Osteoblast (primary cell): Measurements from ENCODE around the gene GLRA1. TPM values are rescaled to one million over a fixed set of nuclear protein-coding genes. Genes with fewer than 3 reads are reported as not detected.

ENCODE experiments used
- DNase-seq: peaks from one replicate; pipeline ENCODE4 v3.0.0; 2011; ENCODE audit warnings: low spot score, mixed read lengths; ENCODE audit not compliant: insufficient read length; ENCODE audit errors: missing footprints
- H2AFZ ChIP-seq: 2 replicates; pipeline ENCODE4 v1.6.0; 2011; ENCODE audit warnings: mild to moderate bottlenecking, low read length
- H3K27ac ChIP-seq: 2 replicates; pipeline ENCODE4 v1.5.1; 2011; ENCODE audit warnings: mild to moderate bottlenecking, low read depth, low read length, moderate library complexity
- H3K27me3 ChIP-seq: 2 replicates; pipeline ENCODE4 v1.6.0; 2012; ENCODE audit warnings: mild to moderate bottlenecking, control low read depth, inconsistent platforms, low read length, moderate library complexity; ENCODE audit not compliant: insufficient read depth
- H3K36me3 ChIP-seq: 2 replicates; pipeline ENCODE4 v1.5.1; 2011; ENCODE audit warnings: mild to moderate bottlenecking, low read length, control low read depth, moderate library complexity; ENCODE audit not compliant: insufficient read depth
- H3K4me1 ChIP-seq: 2 replicates; pipeline ENCODE4 v1.5.1; 2011; ENCODE audit warnings: mild to moderate bottlenecking, low read length, control low read depth, moderate library complexity; ENCODE audit not compliant: insufficient read depth
- H3K4me2 ChIP-seq: 2 replicates; pipeline ENCODE4 v1.6.0; 2011; ENCODE audit warnings: mild to moderate bottlenecking, low read length; ENCODE audit not compliant: insufficient read depth
- H3K4me3 ChIP-seq: fragments of 200-600 bp; sonication (generic); 3 replicates; pipeline ENCODE4 v1.5.1; 2012; ENCODE audit warnings: mild to moderate bottlenecking, low read length, inconsistent platforms; ENCODE audit not compliant: insufficient read depth
- H3K79me2 ChIP-seq: 2 replicates; pipeline ENCODE4 v1.6.0; 2012; ENCODE audit warnings: mild to moderate bottlenecking, low read length, control low read depth, inconsistent platforms; ENCODE audit not compliant: insufficient read depth
- H3K9me3 ChIP-seq: 2 replicates; pipeline ENCODE4 v1.5.1; 2011; ENCODE audit warnings: low read depth, low read length, control low read depth
- H4K20me1 ChIP-seq: 2 replicates; pipeline ENCODE4 v1.6.0; 2012; ENCODE audit warnings: mild to moderate bottlenecking, low read length, control low read depth; ENCODE audit not compliant: insufficient read depth
- total RNA-seq: library from RNA; depleted of rRNA; stranded (reverse); fragments of >200 nt; gene quantifications from 2 replicates; pipeline ENCODE4 v1.2.3, GENCODE V29; 2012
- TF ChIP-seq, protein P1 (sequence below): IDR thresholded peaks from 2 replicates; pipeline ENCODE4 v1.5.1; 2011; ENCODE audit warnings: mild to moderate bottlenecking, low read depth, low read length, moderate library complexity; ENCODE audit errors: extremely low read depth

The GLRA1 gene
- total RNA-seq, 1 donor: not detected

DNA sequence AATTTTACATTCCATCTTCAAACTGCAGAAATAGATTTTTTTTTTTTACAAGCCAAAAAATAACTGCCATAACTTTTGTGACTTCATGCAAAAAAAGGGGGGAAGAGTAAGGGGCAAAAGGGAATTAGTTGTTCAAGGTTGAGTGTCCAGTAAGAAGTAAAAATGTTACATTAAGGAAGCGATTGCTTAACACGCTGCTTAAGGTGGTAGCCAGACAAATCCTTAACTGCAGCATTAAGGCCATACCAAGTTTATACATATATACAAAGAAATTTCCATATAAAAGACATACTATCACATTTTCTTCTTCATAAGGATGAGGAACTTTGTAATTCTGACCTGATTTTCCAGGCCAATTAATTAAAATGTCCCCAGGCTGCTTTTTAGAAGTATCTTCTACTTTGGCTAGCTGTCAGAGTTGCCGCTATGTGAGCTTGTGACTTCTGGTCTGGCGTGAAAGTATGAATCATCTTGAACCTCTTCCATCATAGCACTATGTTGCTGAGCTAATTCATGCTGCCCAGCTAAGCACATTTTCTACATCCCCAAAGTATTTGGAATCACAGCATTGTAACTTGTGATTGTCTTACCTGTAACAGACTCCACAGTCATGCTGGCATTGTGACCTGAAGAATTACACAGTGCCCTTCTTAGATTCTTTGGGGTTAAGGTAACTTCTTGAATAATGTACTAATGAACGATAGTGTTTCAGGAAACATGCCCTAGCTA lies 112.9 kb downstream of the GLRA1 start:
- Histone ChIP-seq H3K4me3 (no peak overlapping the region), H3K27ac (no peak overlapping the region), H3K9me3 (no peaks in the 10 kb centered on the region), H3K4me1 (peaks cover 10% of the 10 kb centered on the region), H3K79me2 (peaks cover 33% of the 10 kb centered on the region), H4K20me1 (peaks cover 20% of the 10 kb centered on the region), H3K4me2 (no peak overlapping the region), H2AFZ (no peak overlapping the region), H3K27me3 (no peaks in the 10 kb centered on the region), H3K36me3 (peaks cover 59% of the 10 kb centered on the region)
- TF ChIP-seq, protein P1, sequence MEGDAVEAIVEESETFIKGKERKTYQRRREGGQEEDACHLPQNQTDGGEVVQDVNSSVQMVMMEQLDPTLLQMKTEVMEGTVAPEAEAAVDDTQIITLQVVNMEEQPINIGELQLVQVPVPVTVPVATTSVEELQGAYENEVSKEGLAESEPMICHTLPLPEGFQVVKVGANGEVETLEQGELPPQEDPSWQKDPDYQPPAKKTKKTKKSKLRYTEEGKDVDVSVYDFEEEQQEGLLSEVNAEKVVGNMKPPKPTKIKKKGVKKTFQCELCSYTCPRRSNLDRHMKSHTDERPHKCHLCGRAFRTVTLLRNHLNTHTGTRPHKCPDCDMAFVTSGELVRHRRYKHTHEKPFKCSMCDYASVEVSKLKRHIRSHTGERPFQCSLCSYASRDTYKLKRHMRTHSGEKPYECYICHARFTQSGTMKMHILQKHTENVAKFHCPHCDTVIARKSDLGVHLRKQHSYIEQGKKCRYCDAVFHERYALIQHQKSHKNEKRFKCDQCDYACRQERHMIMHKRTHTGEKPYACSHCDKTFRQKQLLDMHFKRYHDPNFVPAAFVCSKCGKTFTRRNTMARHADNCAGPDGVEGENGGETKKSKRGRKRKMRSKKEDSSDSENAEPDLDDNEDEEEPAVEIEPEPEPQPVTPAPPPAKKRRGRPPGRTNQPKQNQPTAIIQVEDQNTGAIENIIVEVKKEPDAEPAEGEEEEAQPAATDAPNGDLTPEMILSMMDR: no peak
- peak; percentile 52 for DNase-seq

DNA sequence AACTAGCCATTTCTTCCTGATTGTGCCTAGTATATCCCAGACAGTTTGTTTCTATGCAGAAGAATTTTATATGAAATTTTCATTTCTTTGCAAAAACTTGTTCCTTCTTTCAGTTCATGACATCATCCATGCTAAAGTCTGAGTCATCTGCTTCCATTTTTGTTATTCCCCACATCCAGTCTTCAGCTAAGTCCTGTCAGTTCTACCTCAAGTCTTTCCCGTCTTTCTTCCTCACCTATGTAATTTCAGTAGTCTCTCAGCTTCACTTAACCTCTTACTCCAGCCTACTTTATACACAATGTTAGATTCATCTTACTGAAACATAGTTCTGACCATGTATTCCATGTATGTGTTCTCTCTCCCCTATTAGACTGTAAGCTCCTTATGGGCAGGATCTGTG lies 113.8 kb downstream of the GLRA1 start:
- no peak for DNase-seq
- Histone ChIP-seq H3K4me2 (no peak overlapping the region), H3K36me3 (peaks cover 60% of the 10 kb centered on the region), H3K27me3 (no peaks in the 10 kb centered on the region), H2AFZ (no peak overlapping the region), H3K79me2 (peaks cover 42% of the 10 kb centered on the region), H3K4me1 (peaks cover 14% of the 10 kb centered on the region), H3K27ac (no peak overlapping the region), H3K4me3 (no peak overlapping the region), H4K20me1 (peaks cover 27% of the 10 kb centered on the region), H3K9me3 (no peaks in the 10 kb centered on the region)
- TF ChIP-seq, protein P1: no peak

DNA sequence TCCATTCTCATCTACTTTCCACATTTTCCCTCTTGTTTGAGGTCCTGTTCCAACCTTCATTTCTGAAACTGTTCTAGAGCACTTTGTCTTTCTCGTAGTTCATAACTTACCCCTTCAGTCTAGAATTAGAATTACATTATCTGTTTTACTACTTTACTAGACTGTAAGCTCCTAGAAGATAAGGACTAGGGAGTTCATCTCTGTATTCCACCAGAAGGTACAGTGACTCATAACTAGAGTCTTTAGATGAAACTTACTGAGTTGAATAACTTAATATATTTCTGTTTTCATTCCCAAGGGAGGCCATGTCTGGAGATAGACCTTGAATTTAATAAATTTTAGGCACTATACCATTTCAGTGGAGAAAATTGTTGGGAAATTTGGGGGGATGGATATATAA lies 114.2 kb downstream of the GLRA1 start:
- Histone ChIP-seq H3K9me3 (no peaks in the 10 kb centered on the region), H3K4me3 (no peak overlapping the region)

More for the DNA sequence above, 114.2 kb downstream of the GLRA1 start:
- no peak overlapping the region for H3K27ac ChIP-seq
- DNase-seq: no peak
- H3K4me2 ChIP-seq: no peak overlapping the region
- H2AFZ ChIP-seq: no peak overlapping the region
- H3K4me1 ChIP-seq: peaks cover 17% of the 10 kb centered on the region
- TF ChIP-seq, protein P1: no peak
- peaks cover 43% of the 10 kb centered on the region for H3K79me2 ChIP-seq
- H4K20me1 ChIP-seq: peaks cover 31% of the 10 kb centered on the region
- H3K36me3 ChIP-seq: peaks cover 56% of the 10 kb centered on the region
- H3K27me3 ChIP-seq: no peaks in the 10 kb centered on the region
